HepG2 (cell line): ENCODE measurements around the gene RSRC2. TPM values are rescaled to one million over a fixed set of nuclear protein-coding genes. Genes with fewer than 3 reads are reported as not detected.

ENCODE experiments used
- BHLHE40 ChIP-seq: IDR thresholded peaks from 2 replicates; pipeline ENCODE4 v1.6.1; 2011; ENCODE audit warnings: low read length, improper control_type of control experiment
- FOXP1 ChIP-seq, 2 experiments: fragments of 450-650 bp in 1 of 2; IDR thresholded peaks; 2 replicates each; pipeline ENCODE4 v1.6.1; 2017 to 2018; ENCODE audit warnings: antibody characterized with exemption in 1 of 2
- KDM1A ChIP-seq: IDR thresholded peaks from 2 replicates; pipeline ENCODE4 v1.6.1; 2016; ENCODE audit warnings: missing compliant biosample characterization
- KLF12 ChIP-seq: sonication (generic); formaldehyde crosslinking; IDR thresholded peaks from 2 replicates; pipeline ENCODE4 v1.4.0; 2020; ENCODE audit warnings: missing genetic modification reagents, borderline replicate concordance
- MAF1 ChIP-seq: sonication (generic); formaldehyde crosslinking; IDR thresholded peaks from 2 replicates; pipeline ENCODE4 v1.5.0; 2020; ENCODE audit warnings: missing genetic modification reagents, borderline replicate concordance
- MED1 ChIP-seq: sonication (generic); formaldehyde crosslinking; IDR thresholded peaks from 2 replicates; pipeline ENCODE4 v1.4.0; 2020; ENCODE audit warnings: missing genetic modification reagents
- MZF1 ChIP-seq: sonication (generic); formaldehyde crosslinking; IDR thresholded peaks from 2 replicates; pipeline ENCODE4 v1.8.1; 2023; ENCODE audit warnings: mild to moderate bottlenecking, missing genetic modification reagents, borderline replicate concordance
- NR2F1 ChIP-seq, 2 experiments: fragments of 450-650 bp in 1 of 2; formaldehyde crosslinking in 1 of 2; IDR thresholded peaks; 2 replicates each; pipeline versions ENCODE4 v1.5.0 to v1.6.1; 2016 to 2020; ENCODE audit warnings: mild to moderate bottlenecking in 1 of 2, missing compliant biosample characterization in 1 of 2, missing genetic modification reagents in 1 of 2, moderate library complexity in 1 of 2
- PHF5A ChIP-seq: IDR thresholded peaks from one replicate; pipeline ENCODE4 v1.6.1; 2018; ENCODE audit warnings: low read depth, missing genetic modification reagents; ENCODE audit not compliant: unreplicated experiment
- RARG ChIP-seq: sonication (generic); formaldehyde crosslinking; IDR thresholded peaks from 2 replicates; pipeline ENCODE4 v1.4.0; 2020; ENCODE audit warnings: low read depth, mild to moderate bottlenecking, missing genetic modification reagents
- RBAK ChIP-seq: sonication (generic); formaldehyde crosslinking; IDR thresholded peaks from 2 replicates; pipeline ENCODE4 v1.5.1; 2020; ENCODE audit warnings: mild to moderate bottlenecking, missing genetic modification reagents
- SMAD9 ChIP-seq: sonication (generic); formaldehyde crosslinking; IDR thresholded peaks from 2 replicates; pipeline ENCODE4 v1.5.1; 2020; ENCODE audit warnings: mild to moderate bottlenecking, missing genetic modification reagents
- SMC3 ChIP-seq: IDR thresholded peaks from 2 replicates; pipeline ENCODE4 v1.6.1; 2011; ENCODE audit warnings: low read length, improper control_type of control experiment
- TAF1 ChIP-seq: sonication (generic); formaldehyde crosslinking; IDR thresholded peaks from 2 replicates; pipeline ENCODE4 v1.4.0; 2020; ENCODE audit warnings: missing genetic modification reagents
- ZBTB38 ChIP-seq: sonication (generic); formaldehyde crosslinking; IDR thresholded peaks from 2 replicates; pipeline ENCODE4 v1.5.1; 2020; ENCODE audit warnings: mild to moderate bottlenecking, missing genetic modification reagents
- ZKSCAN5 ChIP-seq: sonication (generic); formaldehyde crosslinking; IDR thresholded peaks from 2 replicates; pipeline ENCODE4 v1.5.1; 2020; ENCODE audit warnings: mild to moderate bottlenecking, missing genetic modification reagents
- ZMAT3 ChIP-seq: sonication (generic); formaldehyde crosslinking; conservative IDR thresholded peaks from 2 replicates; pipeline ENCODE4 v1.7.0; 2021; ENCODE audit warnings: missing genetic modification reagents
- ZNF263 ChIP-seq: sonication (generic); formaldehyde crosslinking; IDR thresholded peaks from 2 replicates; pipeline ENCODE4 v1.4.0; 2020; ENCODE audit warnings: missing genetic modification reagents
- ZNF296 ChIP-seq: sonication (generic); formaldehyde crosslinking; conservative IDR thresholded peaks from 2 replicates; pipeline ENCODE4 v1.5.0; 2020; ENCODE audit warnings: mild to moderate bottlenecking, missing genetic modification reagents
- ZNF430 ChIP-seq: sonication (generic); formaldehyde crosslinking; IDR thresholded peaks from 2 replicates; pipeline ENCODE4 v1.9.0; 2021; ENCODE audit warnings: mild to moderate bottlenecking, missing genetic modification reagents
- ZNF782 ChIP-seq: sonication (generic); formaldehyde crosslinking; IDR thresholded peaks from 2 replicates; pipeline ENCODE4 v1.4.0; 2020; ENCODE audit warnings: missing genetic modification reagents, mild to moderate bottlenecking, borderline replicate concordance
- ZSCAN9 ChIP-seq: IDR thresholded peaks from 2 replicates; pipeline ENCODE4 v1.6.1; 2016; ENCODE audit warnings: borderline replicate concordance
- polyA plus RNA-seq, 8 experiments: library from polyadenylated mRNA; depleted of rRNA in 3 of 8; stranded (reverse) in 7 of 8; unstranded in 1 of 8; fragments of >200 nt; fragmentation: Illumina TruSeq in 4 of 8; extraction: Trizol in 4 of 8; gene quantifications; 2 replicates each; pipeline versions ENCODE4 v1.2.1 to v1.2.3, GENCODE V29; 2011 to 2016; ENCODE audit warnings: low read depth in 4 of 8, missing spikeins in 1 of 8, mixed read lengths in 1 of 8; ENCODE audit not compliant: insufficient read depth in 1 of 8
- total RNA-seq, 5 experiments: library from RNA; depleted of rRNA; stranded (reverse); fragments of >200 nt; fragmentation: Illumina TruSeq; extraction: Trizol; gene quantifications; 2 replicates each; pipeline ENCODE4 v1.2.3, GENCODE V29; 2016; ENCODE audit warnings: low read depth in 1 of 5
- TF ChIP-seq, protein P1 (sequence below): sonication (generic); formaldehyde crosslinking; IDR thresholded peaks from 2 replicates; pipeline ENCODE4 v1.4.0; 2020; ENCODE audit warnings: mild to moderate bottlenecking, missing genetic modification reagents
- TF ChIP-seq, protein P2 (sequence below): sonication (generic); formaldehyde crosslinking; IDR thresholded peaks from 2 replicates; pipeline ENCODE4 v1.4.0; 2020; ENCODE audit warnings: mild to moderate bottlenecking, missing genetic modification reagents

Gene RSRC2
- total and polyA plus RNA-seq, 2 of the 13 experiments (the other 11 are each of a cell fraction or from before 2014, with no cell fraction given): 31.4 to 77.8 TPM

DNA sequence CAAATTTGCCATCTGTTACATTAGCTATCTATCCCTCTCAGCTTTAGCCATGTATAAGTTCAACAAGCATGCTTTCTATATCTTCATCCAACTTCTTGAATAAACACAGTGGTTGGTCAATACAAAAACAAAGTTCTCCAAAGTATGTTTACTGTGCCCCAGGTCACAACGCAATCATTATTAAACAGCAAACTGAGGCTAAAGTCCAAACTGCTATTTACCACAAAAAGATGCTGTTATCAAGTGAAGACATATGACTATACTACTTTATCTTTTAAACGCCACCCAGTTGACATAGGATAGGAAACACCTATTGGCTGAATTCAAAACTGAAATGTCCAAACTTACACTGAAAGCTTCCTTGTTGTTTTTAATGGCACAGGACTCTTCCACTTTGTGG lies 37.7 kb downstream of the RSRC2 start (continued):
- TF ChIP-seq ZSCAN9: no peak; the same call in 1 of the 2 replicates
- no peak for TF ChIP-seq ZNF430 (CRISPR knock-in tag)
- TF ChIP-seq SMC3: no peak
- TF ChIP-seq, protein P1, sequence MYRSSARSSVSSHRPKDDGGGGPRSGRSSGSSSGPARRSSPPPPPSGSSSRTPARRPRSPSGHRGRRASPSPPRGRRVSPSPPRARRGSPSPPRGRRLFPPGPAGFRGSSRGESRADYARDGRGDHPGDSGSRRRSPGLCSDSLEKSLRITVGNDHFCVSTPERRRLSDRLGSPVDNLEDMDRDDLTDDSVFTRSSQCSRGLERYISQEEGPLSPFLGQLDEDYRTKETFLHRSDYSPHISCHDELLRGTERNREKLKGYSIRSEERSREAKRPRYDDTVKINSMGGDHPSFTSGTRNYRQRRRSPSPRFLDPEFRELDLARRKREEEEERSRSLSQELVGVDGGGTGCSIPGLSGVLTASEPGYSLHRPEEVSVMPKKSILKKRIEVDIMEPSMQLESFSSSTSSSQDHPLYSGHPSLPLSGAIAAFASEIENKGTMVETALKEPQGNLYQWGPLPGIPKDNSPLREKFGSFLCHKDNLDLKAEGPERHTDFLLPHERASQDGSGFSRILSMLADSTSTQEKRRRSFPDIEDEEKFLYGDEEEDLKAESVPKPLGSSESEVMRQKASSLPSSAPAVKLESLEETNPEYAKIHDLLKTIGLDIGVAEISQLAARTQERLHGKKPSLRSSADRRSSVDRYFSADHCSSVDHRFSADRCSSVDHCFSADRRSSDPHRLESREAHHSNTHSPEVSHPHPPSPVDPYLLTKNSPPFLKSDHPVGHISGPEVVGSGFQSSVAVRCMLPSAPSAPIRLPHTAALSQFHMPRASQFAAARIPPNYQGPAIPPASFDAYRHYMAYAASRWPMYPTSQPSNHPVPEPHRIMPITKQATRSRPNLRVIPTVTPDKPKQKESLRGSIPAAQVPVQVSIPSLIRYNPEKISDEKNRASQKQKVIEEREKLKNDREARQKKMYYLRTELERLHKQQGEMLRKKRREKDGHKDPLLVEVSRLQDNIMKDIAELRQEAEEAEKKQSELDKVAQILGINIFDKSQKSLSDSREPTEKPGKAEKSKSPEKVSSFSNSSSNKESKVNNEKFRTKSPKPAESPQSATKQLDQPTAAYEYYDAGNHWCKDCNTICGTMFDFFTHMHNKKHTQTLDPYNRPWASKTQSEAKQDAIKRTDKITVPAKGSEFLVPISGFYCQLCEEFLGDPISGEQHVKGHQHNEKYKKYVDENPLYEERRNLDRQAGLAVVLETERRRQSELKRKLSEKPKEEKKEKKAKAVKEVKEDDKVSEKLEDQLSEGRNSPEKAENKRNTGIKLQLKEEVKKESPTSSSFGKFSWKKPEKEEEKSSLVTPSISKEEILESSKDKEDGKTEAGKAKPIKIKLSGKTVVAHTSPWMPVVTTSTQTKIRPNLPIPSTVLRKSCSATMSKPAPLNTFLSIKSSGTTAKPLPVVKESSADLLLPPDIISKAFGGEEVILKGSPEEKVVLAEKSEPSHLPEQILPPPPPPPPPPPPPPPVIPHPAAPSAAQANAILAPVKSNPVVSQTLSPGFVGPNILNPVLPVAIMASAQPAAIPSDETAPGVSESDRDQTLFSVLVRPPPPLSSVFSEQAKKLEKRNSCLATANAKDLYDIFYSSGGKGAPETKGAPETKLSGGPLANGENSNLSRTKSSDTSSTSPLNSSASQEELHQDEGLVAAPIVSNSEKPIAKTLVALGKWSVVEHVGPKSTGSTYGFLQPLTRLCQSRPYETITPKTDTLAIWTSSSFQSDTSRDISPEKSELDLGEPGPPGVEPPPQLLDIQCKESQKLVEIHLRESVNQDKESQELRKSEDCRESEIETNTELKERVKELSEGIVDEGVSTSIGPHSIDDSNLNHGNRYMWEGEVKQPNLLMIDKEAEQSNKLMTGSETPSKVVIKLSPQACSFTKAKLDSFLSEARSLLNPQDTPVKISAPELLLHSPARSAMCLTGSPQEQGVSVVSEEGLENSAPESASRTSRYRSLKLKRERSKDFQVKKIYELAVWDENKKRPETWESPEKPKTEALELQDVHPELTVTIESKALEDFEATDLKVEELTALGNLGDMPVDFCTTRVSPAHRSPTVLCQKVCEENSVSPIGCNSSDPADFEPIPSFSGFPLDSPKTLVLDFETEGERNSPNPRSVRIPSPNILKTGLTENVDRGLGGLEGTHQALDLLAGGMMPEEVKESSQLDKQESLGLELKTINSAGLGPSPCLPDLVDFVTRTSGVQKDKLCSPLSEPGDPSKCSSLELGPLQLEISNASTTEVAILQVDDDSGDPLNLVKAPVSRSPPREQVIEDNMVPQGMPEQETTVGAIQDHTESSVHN: no peak
- no peak for TF ChIP-seq RBAK
- TF ChIP-seq SMAD9: no peak
- no peak for TF ChIP-seq MAF1
- no peak for TF ChIP-seq MZF1 (CRISPR knock-in tag)
- TF ChIP-seq PHF5A: no peak
- TF ChIP-seq MED1 (CRISPR knock-in tag): peak; percentile 83
- TF ChIP-seq BHLHE40: no peak
- TF ChIP-seq ZNF296 (CRISPR knock-in tag): no peak
- no peak for TF ChIP-seq ZNF782 (CRISPR knock-in tag)
- TF ChIP-seq KLF12 (CRISPR knock-in tag): no peak
- no peak for TF ChIP-seq RARG (CRISPR knock-in tag)
- peak; percentile 54 to 75; a peak in 3 of 4 replicates for TF ChIP-seq NR2F1 (CRISPR knock-in tag; IDR thresholded peaks at IDR 0.05)
- no peak for TF ChIP-seq ZBTB38 (CRISPR knock-in tag)
- TF ChIP-seq FOXP1 (IDR thresholded peaks at IDR 0.05): peak; percentile 94
- peak; percentile 99 for TF ChIP-seq FOXP1 (CRISPR knock-in tag; IDR thresholded peaks at IDR 0.05)
- TF ChIP-seq, protein P2, sequence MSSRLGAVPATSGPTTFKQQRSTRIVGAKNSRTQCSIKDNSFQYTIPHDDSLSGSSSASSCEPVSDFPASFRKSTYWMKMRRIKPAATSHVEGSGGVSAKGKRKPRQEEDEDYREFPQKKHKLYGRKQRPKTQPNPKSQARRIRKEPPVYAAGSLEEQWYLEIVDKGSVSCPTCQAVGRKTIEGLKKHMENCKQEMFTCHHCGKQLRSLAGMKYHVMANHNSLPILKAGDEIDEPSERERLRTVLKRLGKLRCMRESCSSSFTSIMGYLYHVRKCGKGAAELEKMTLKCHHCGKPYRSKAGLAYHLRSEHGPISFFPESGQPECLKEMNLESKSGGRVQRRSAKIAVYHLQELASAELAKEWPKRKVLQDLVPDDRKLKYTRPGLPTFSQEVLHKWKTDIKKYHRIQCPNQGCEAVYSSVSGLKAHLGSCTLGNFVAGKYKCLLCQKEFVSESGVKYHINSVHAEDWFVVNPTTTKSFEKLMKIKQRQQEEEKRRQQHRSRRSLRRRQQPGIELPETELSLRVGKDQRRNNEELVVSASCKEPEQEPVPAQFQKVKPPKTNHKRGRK (CRISPR knock-in tag): no peak
- TF ChIP-seq ZMAT3 (CRISPR knock-in tag): no peak
- no peak for TF ChIP-seq ZKSCAN5 (CRISPR knock-in tag)
- TF ChIP-seq TAF1: no peak
- TF ChIP-seq ZNF263: no peak
- peak; percentile 88; the same call in 1 of the 2 replicates for TF ChIP-seq KDM1A (CRISPR knock-in tag)
